GM18520 (cell line): Measurements from ENCODE around the gene PFKFB1.

Experiments used
- ATAC-seq: cut with Tn5 transposase; IDR thresholded peaks from one replicate; pipeline ENCODE4 v1.9.1; 2021; ENCODE audit not compliant: unreplicated experiment

The PFKFB1 gene

DNA sequence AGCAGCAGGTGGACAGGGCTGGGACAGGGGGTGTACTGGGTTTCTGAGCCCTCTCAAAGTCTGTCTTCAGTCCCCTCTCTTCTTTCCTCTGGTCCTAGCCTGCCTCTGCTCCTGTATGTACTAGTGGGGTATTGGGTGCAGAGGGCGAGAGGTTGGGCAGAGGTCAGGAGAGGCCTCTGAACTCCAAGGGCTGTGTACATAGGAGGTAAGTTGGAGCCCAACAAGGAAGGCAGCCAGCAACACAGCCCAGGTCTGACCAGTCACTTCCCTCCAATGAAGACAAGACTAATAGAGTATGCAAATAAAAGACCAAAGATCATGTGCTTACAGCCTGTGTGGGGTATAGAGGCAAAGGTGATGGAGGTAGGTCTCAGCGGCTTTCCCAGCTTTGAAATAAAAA is at the start of gene PFKFB1:
TSS of gene PFKFB1 (minus strand) at position 90 of the 400 bp plus-strand sequence. CDS start 181 bp downstream, outside the sequence.
- ATAC-seq, result no peak

DNA sequence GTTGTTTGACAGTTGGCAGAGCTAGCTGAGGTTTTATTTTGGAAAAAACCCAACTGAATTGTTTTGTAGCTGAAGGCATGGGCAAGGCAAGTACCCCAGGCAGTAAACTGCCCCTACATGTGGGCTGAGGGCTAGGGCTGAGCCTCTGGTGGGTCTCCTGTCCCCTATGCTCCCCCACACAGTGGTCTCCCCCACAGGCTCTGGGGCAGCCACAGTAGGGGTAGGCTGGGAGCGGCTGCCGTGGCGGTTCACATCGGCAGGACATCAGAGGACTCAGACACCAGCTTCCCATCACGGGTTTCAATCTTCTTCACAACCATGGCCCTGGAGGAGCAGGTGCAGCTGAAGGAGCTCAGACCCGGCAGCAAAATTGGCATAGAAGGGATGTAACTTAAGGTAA is 47.5 kb upstream of the PFKFB1 start:
- ATAC-seq, result no peak

DNA sequence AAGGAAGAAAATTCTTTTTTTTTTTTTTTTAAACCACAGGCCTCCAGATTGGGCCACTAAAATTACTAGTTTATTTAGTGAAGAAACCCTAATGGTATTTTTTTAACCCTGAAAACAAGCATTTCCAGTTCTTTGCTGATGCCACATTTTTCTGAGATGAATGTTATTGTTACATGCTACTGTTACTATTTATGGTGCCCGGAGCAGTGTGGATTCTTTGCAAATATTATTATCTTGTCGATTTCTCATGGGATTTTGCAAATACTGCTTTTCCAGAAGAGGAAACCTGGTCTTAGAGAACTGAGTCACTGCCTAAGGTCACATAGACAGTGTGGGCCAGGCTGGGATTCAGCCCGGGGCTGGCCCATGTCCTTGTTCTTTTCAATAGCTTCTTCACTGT is 45.5 kb upstream of the PFKFB1 start:
- ATAC-seq, result no peak

DNA sequence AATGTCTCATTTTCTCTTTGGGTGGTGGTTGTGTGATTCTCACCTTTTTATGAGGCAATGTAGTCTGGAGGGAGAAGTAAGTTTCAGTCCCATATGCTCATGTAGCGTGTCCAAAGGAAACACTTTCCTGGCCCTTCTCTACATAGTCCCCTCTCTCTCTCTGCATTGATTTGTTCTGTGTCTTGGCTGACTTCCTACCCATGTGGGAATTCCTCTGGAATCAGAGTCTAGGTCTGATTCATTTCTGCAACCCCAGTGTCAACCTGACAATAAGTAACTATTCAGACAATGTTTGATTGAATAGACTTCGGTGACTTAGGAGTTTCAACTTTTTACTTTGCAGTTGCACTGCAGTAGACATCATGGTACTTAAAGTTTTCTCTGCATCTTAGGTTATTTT is 39.4 kb upstream of the PFKFB1 start:
- ATAC-seq, result no peak

DNA sequence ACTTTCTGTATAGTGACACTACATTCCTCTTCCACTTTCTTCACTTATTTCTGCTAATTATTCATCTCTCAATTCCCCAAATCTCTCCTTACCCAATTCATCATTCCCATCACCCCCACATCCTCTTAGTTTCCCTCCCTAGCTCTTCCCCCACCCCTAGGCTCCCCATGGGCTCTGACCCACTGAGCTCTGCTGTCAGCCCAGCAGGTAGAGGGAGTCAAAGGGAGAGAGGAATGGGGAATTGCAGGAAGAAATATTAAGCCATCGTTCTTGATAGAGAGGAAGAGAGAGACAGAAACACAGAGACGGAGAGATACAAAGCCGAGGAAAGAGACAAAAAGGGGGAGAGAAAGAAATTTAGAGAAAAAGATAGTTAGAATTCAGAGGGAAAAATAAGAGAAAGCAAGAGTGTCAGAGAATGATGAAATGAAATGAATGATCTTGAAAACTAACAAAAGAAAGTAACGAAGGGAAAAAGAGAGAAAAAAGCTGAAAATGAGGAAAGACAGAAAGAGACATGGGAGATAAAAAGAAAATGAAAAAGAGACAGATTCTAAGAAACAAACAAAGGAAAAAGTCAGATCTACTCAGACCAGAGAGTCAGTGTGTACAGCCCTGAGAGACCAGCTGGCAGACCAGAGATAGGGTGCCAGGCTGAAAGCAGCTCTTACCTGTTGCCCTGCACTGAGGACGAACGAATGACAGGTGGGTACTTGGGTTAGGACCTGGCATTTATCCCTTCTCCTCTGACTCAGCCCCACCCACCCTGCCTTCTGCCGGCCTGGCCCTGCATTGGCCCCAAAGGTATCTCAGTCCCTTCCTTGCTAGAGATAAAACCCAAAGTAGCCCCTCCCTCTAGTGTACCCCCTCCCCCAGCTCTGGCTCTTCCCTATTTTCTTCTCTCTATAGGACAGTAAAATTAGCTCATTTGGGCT is 36.5 kb upstream of the PFKFB1 start, which contains the start of gene ALAS2:
TSS of gene ALAS2 (minus strand) at position 707 of the 935 bp plus-strand sequence. CDS start 4,977 bp downstream, outside the sequence.
- ATAC-seq, result no peak

DNA sequence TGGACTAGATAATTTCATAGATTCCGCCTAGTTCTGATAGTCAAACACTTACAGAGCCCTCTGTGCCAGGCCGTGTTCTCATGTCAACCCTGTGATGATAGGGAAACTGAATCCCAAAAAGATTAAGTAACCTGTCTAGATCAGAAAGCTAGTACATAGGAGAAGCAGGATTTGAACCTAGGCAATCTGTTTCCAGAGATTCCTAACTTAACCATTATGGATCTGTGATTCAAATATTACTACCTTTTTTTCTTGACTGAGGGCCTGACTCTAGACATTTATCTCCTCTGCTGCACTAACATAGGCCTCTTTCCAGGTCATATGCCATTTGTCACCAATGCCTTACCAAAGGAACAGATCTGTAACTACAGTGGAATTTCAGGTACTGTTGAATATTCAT is 35.3 kb upstream of the PFKFB1 start:
- no peak for ATAC-seq

DNA sequence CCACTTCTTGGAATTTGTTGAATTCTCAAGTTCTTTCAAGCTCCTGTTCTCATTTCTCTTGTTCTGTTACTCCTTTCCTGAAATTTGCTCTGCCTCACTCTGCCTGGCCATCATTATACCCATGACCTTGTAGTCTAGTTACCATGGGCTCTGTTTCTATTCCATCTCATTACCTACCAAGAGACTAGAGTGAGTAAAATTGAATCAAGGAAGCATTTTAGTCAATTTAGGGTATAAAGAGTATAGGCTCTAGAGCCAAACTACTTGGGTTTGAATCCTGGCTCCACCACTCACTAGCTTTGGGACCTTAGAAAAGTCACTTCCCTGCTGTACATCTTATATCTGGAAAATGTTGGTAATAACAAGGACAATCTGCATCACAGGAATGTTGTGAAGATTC is 34.6 kb upstream of the PFKFB1 start:
- no peak for ATAC-seq

DNA sequence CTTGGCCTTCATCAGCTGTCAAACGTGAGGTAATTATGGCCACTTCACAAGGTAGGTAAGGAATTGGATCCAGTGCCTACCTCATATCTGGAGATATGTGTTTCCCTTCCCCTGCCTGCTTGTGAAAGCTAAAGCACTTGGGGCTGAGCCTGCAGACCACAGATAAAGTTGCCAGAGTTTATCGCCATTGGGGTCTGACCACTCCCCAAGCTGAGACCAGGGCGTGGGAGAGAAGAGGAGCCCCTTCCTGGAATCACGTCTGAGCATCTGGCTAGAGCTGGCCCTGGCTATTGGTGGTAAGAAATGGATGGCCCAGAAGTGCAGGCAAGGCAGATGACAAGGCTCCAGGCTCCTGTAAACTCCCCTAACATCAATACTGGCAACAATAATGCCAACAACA is 34.1 kb upstream of the PFKFB1 start:
- no peak for ATAC-seq

DNA sequence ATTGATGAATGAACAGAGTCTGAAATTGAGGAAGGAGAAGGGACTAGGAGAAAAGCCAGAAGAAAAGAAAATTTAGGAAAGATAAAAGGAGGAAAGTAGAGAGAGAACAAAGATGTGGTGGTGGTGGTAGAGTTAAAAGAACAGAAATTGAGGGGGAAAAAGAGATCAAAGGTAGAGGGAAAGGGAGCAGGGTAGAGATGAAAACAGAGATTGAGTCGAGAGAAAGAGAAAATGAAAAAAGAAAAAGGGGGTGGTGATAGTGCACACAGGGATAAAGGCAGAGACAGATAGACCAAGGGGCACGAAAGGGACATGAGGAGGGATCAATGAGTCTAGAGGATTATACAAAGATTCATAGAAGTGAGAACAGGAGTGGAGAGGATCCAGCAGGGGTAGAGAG is 32.9 kb upstream of the PFKFB1 start:
- no peak for ATAC-seq

DNA sequence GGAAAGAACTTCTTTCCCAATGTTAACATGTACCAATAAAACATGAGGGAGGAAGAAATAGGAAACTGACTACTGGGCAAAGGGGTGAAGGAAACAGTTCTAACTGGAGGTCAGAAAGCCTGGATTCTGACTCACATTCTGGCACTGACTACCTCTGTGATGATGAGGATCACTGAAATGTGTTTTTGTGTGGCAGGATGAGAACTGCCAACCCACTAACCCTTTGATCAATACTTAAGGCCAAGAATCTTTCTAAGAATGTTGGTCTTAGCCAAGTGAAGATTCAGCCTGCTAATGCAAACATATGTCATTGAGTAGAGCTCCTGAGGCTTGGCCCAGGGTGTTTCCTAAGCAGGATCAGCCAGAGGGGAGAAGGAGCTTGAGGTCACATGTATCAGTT is 32.2 kb upstream of the PFKFB1 start:
- ATAC-seq, result no peak

DNA sequence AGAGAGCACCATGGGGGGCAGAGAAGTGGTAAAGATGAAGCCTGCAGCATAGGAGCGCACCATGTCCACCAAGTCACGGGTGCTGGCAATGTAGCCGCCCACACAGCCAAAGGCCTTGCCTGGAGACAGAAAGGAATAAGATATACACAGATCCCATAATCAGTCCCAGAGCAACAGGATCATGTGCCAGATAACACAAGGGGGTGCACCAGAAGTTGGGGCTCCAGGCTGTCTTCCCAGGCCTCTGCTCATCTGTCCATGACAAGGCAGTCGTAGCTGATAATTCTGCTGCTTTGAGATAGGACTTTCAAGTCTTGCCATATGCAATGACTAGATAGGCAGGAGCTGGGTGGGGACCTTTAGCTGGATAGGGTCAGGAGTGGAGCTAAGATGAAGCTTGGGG is 20.9 kb upstream of the PFKFB1 start:
- ATAC-seq, result no peak

DNA sequence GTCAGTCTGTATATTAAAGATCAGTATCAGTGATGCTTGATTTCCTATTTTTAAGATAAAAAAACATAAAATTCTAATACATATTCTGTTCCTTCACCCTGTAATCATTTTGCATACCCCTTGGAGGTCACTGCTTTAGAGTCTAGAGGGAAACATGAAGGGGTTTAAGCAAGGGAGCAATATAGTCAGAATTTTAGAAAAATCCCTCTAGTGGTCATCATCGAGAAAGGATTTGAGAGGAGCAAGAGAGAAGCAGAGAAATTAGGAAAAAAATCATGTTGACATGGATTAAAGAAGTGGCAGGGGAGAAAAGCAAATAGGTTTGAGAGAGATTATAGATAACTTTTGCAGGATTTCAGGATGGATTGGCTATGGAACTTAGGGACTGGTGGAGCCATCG is 17.3 kb upstream of the PFKFB1 start:
- ATAC-seq, result no peak

DNA sequence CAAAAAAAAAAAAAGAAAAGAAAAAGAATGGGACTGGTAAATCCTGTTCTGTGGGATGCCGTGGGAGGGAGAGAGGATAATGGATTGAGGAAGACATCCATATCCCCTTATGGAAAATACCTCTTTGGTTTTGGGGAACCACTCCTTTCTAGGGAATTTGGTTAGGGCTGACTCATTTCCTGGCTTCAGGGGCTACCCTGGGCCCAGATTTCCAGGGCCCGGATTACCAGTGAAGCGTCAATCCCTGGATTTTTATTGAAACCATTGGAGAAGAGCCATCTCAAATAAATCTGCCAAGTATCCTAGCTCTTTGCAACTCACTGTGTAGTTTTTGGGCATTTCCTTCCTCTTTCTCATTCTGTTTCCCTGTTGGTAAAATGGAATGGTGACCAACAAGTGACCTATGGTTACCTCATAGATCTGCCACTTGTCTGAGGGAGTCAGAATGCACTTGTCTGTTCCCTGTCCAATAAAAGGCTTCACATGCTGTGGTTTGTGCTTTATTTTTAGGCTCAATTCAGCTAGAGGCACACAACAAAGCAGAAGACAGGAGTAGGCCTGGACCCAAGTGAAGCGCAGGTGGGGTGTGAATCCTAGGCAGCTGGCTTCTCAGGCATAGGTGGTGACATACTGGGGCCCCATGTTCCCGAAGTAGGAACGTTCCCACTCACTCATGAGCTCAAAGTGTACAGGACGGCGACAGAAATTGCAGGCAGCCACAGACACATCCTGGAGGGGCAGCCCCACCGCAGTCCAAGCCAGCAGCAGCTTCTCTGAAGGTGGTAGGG is 14.8 kb upstream of the PFKFB1 start:
- ATAC-seq, result no peak

DNA sequence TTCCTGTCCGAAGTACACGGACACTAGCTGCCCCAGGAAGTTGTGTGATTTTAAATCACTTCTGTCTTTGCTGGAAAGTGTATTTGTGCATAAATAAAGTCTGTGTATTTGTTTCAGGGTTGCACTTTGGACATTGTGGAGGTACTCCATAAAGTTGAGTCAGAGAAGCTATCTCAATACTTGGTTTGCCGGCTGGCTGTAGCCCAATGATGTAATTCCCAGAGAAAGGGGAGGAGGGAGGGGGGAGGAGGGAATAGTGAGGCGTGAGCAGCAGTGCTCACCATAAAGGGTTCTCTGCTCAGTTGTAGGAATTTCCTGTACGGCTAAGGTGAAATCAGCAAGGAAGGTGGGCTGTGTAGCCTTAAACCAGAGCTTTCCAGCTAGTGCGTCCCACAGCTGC is 13.7 kb upstream of the PFKFB1 start:
- ATAC-seq, result no peak

DNA sequence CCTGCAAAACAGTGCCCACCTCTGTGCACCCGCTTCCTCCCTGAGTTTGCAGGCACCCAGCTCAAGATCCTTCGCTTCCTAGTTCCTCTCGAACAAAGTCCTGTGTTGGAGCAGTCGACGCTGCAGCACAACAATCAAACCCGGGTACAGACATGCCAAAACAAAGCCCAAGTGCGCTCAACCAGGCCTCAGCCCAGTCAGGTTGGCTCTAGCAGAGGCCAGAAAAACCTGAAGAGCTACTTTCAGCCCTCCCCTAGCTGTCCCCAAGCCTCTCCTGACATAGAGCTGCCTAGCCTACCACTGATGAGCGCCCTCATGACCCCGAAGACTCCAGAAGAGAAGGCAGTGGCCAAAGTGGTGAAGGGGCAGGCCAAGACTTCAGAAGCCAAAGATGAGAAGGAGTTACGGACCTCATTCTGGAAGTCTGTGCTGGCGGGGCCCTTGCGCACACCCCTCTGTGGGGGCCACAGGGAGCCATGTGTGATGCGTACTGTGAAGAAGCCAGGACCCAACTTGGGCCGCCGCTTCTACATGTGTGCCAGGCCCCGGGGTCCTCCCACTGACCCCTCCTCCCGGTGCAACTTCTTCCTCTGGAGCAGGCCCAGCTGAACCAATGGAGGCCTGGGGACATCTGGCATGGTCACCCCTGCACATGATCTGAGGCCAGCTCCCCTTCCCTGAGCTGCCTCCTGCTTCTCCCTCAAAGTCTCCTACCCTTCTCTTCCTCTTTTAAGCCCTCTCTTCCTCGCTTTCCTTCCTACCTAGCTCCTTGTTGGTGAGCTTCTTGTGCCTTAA is 13.0 kb upstream of the PFKFB1 start:
- ATAC-seq, result no peak

DNA sequence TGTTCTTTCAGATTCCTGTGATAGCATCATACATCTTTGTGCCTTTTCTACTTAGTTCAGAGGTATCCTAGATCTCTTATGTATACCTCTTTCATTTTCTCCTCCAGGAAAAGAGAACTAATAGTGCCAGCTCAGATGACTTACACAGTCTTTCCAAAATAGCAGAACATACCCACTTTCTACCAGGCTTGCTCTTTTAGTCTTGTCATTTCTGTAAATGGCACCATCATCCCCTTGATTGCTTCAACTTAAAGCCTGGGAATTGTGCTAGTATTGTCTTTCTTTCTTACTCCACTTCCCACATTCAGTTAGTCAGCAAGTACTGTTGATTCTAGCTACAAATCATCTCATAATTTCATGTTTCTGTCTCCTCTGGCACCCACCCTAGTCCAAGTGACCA is 11.3 kb upstream of the PFKFB1 start:
- no peak for ATAC-seq

DNA sequence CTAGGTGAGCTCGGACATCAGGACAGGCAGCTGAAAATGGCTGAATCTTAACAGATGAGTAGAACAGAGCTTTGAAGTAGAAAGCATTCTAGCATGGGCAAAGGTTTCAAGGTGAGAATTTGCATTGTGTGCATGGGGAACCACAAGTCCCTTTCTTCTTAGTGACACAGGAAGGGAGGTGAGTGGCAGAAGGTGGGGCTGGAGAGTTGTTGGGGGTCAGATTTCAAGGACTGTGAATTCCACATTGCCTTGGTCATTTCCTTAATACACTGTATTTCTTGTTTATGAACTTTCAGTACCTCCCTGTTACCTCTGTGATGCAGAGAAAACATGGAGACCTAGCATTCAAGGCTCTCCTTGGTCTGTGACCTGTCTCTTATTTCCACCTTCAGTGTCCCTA is 10.2 kb upstream of the PFKFB1 start:
- ATAC-seq, result no peak

DNA sequence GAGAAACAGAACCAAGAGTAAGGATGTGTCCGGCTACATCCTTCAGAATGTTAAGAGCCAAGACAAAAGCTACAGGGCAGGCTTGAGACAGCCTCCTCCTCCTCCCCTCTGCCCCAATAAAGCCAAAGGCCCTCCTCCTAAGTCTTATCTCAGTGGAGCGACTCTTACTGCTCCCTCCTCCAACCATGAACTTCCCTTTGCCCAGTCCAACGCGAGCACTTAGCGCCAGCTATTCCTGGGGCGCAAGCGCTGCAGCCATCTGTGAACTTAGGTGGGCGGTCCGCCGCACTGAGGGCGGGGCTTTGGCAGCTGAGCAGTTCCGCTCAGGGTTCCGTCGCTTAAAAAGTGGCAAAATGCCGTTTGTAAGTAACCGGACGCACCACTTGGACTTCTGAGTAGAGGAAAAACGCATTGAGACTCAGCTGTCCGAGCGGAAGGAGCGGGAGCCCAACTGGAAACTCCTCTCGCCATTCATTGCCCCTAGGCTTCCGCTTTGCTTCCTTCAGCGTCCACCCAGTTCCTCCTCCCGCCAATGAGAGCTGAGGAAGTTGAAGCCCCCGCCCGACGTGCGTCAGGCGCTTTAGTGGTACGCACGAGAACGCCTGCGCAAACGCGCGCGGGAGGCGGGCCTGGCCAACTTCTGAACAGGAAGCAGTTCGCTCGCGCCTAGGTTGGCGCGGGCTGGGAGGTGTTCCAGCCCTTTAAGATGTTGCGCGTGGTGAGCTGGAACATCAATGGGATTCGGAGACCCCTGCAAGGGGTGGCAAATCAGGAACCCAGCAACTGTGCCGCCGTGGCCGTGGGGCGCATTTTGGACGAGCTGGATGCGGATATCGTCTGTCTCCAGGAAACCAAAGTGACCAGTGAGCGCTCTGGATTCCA is 6.0 kb upstream of the PFKFB1 start, which contains the start of gene APEX2:
TSS of gene APEX2 (plus strand) at position 647 of the 882 bp plus-strand sequence. CDS start at position 707, 60 bp downstream.
- ATAC-seq, result peak; percentile 87

DNA sequence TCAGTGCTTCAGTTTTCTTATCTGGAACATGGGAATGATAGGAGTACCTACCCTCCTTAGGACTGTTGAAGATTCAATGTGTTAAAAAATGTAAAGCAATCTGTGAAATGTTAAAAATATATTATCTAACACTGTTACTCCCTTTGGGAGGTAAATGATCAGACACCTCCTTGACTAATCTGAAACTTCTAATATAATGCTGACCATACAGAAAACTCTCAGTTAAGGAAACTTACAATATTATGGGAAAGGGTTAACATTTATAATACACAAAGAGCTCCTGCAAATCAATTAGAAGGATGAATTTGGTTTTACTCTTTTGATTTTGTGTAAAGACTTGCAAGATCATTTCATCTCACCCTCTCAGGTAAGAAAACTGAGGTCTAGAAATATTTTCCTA is 1.6 kb upstream of the PFKFB1 start:
- no peak for ATAC-seq
